Keratinocyte (primary cell): ENCODE data around the gene SLC10A6. TPM values are rescaled to one million over a fixed set of nuclear protein-coding genes. Genes with fewer than 3 reads are reported as not detected.

Source experiments
- DNase-seq: peaks from one replicate; pipeline ENCODE4 v3.0.0-alpha.2; 2011; ENCODE audit warnings: low read depth, missing footprints, low spot score
- FAIRE-seq: peaks from 2 replicates; lab custom pipeline; 2011; peaks lifted over from hg19 to GRCh38; lab: Jason Lieb, UNC
- H2AFZ ChIP-seq: 2 replicates; pipeline ENCODE4 v1.6.0; 2012; ENCODE audit warnings: low read length, control low read depth, inconsistent platforms; ENCODE audit not compliant: control insufficient read depth
- H3K27ac ChIP-seq: 2 replicates; pipeline ENCODE4 v1.5.1; 2011; ENCODE audit warnings: low read length; ENCODE audit not compliant: control insufficient read depth, insufficient read depth
- H3K27me3 ChIP-seq: 3 replicates; pipeline ENCODE4 v1.6.0; 2011; ENCODE audit warnings: low read length; ENCODE audit not compliant: control insufficient read depth, insufficient read depth; ENCODE audit errors: extremely low read depth
- H3K36me3 ChIP-seq, 2 experiments: 2 replicates in 1 of 2; 3 replicates in 1 of 2; pipeline ENCODE4 v1.5.1; 2011; ENCODE audit warnings: low read length in 2 of 2, mild to moderate bottlenecking in 1 of 2; ENCODE audit not compliant: control insufficient read depth in 2 of 2, insufficient read depth in 2 of 2; ENCODE audit errors: extremely low read depth in 1 of 2
- H3K4me1 ChIP-seq: 3 replicates; pipeline ENCODE4 v1.5.1; 2011; ENCODE audit warnings: low read length; ENCODE audit not compliant: control insufficient read depth, insufficient read depth; ENCODE audit errors: extremely low read depth
- H3K4me2 ChIP-seq: 3 replicates; pipeline ENCODE4 v1.6.0; 2011; ENCODE audit warnings: low read depth, low read length; ENCODE audit not compliant: control insufficient read depth, insufficient read depth; ENCODE audit errors: extremely low read depth
- H3K4me3 ChIP-seq, 3 experiments: fragments of 200-600 bp in 1 of 3; sonication (generic) in 1 of 3; 2 replicates in 2 of 3; 3 replicates in 1 of 3; pipeline ENCODE4 v1.5.1; 2011 to 2016; ENCODE audit warnings: low read length in 3 of 3, mild to moderate bottlenecking in 3 of 3, control low read depth in 2 of 3, inconsistent platforms in 1 of 3, low read depth in 1 of 3, mixed read lengths in 1 of 3, mixed run types in 1 of 3, moderate library complexity in 1 of 3; ENCODE audit not compliant: control insufficient read depth in 2 of 3, insufficient read depth in 2 of 3; ENCODE audit errors: extremely low read depth in 1 of 3
- H3K79me2 ChIP-seq: 2 replicates; pipeline ENCODE4 v1.6.0; 2012; ENCODE audit warnings: low read length; ENCODE audit not compliant: control insufficient read depth, insufficient read depth
- H3K9ac ChIP-seq: 3 replicates; pipeline ENCODE4 v1.6.0; 2011; ENCODE audit warnings: low read length; ENCODE audit not compliant: control insufficient read depth, insufficient read depth; ENCODE audit errors: extremely low read depth
- H3K9me1 ChIP-seq: 3 replicates; pipeline ENCODE4 v1.6.0; 2011; ENCODE audit warnings: low read length; ENCODE audit not compliant: control insufficient read depth, insufficient read depth; ENCODE audit errors: extremely low read depth
- H3K9me3 ChIP-seq: 2 replicates; pipeline ENCODE4 v1.5.1; 2012; ENCODE audit warnings: low read depth, low read length; ENCODE audit not compliant: control insufficient read depth
- H4K20me1 ChIP-seq: 3 replicates; pipeline ENCODE4 v1.6.0; 2011; ENCODE audit warnings: low read length; ENCODE audit not compliant: control insufficient read depth, insufficient read depth; ENCODE audit errors: extremely low read depth
- EZH2 ChIP-seq: IDR thresholded peaks from one replicate; pipeline ENCODE4 v1.6.1; 2012; ENCODE audit warnings: inconsistent platforms, mild to moderate bottlenecking, low read length, moderate library complexity
- dilution Hi-C: fragments of 300-500 bp; cut with MboI; formaldehyde crosslinking; loops from one replicate; pipeline ENCODE4 v1.7.0; 2020; ENCODE audit warnings: low sequenced_read_pairs; ENCODE audit not compliant: extremely low pct_ligation_motif_present
- polyA plus RNA-seq, 5 experiments: library from polyadenylated mRNA; depleted of rRNA in 3 of 5; stranded (reverse) in 3 of 5; stranded (forward) in 1 of 5; unstranded in 1 of 5; fragments of >200 nt; gene quantifications; 1 replicate in 1 of 5; 2 replicates in 3 of 5; 3 replicates in 1 of 5; pipeline versions ENCODE4 v1.2.1 to v1.2.3, GENCODE V29; 2011 to 2012; ENCODE audit warnings: missing spikeins in 2 of 5, low read depth in 1 of 5, low replicate concordance in 1 of 5
- TF ChIP-seq, protein P1 (sequence below), 3 experiments: IDR thresholded peaks in 1 of 3; conservative IDR thresholded peaks in 1 of 3; optimal IDR thresholded peaks in 1 of 3; 2 replicates in 2 of 3; 3 replicates in 1 of 3; pipeline versions ENCODE3 to v1.5.1; 2011; ENCODE audit warnings: low read length in 3 of 3, mild to moderate bottlenecking in 3 of 3, moderate library complexity in 2 of 3, control low read depth in 1 of 3, inconsistent platforms in 1 of 3; ENCODE audit not compliant: insufficient read depth in 2 of 3; ENCODE audit errors: extremely low read depth in 1 of 3

The SLC10A6 gene
- polyA plus RNA-seq, 1 donor (not counting 4 experiments of a cell fraction or from before 2014, with no cell fraction given) = 27.7 TPM

- no peak for TF ChIP-seq EZH2
- TF ChIP-seq, protein P1, sequence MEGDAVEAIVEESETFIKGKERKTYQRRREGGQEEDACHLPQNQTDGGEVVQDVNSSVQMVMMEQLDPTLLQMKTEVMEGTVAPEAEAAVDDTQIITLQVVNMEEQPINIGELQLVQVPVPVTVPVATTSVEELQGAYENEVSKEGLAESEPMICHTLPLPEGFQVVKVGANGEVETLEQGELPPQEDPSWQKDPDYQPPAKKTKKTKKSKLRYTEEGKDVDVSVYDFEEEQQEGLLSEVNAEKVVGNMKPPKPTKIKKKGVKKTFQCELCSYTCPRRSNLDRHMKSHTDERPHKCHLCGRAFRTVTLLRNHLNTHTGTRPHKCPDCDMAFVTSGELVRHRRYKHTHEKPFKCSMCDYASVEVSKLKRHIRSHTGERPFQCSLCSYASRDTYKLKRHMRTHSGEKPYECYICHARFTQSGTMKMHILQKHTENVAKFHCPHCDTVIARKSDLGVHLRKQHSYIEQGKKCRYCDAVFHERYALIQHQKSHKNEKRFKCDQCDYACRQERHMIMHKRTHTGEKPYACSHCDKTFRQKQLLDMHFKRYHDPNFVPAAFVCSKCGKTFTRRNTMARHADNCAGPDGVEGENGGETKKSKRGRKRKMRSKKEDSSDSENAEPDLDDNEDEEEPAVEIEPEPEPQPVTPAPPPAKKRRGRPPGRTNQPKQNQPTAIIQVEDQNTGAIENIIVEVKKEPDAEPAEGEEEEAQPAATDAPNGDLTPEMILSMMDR (optimal IDR thresholded peaks at IDR 0.05 in 1 of 3, IDR thresholded peaks at IDR 0.05 in 1 of 3, conservative IDR thresholded peaks at IDR 0.05 in 1 of 3; ENCODE audit: extremely low read depth in 1 of 3, insufficient read depth in 2 of 3, low read length in 3 of 3) = no peak
- Histone ChIP-seq H3K4me3 (no peak overlapping the region), H3K4me2 (no peak overlapping the region), H3K36me3 (peaks cover 7 to 13% of the 10 kb centered on the region in 2 experiments), H3K4me1 (no peaks in the 10 kb centered on the region), H3K9me3 (no peaks in the 10 kb centered on the region), H3K27ac (no peak overlapping the region), H3K27me3 (no peaks in the 10 kb centered on the region), H3K9me1 (no peaks in the 10 kb centered on the region), H3K9ac (no peak overlapping the region), H3K79me2 (no peaks in the 10 kb centered on the region), H2AFZ (no peak overlapping the region), H4K20me1 (no peaks in the 10 kb centered on the region)
- FAIRE-seq (no peak), DNase-seq (no peak)
- dilution Hi-C loops = no loop called here
Measured at GRCh38 chr4:86788826-86789225, 60.4 kb downstream of the SLC10A6 start.

DNA sequence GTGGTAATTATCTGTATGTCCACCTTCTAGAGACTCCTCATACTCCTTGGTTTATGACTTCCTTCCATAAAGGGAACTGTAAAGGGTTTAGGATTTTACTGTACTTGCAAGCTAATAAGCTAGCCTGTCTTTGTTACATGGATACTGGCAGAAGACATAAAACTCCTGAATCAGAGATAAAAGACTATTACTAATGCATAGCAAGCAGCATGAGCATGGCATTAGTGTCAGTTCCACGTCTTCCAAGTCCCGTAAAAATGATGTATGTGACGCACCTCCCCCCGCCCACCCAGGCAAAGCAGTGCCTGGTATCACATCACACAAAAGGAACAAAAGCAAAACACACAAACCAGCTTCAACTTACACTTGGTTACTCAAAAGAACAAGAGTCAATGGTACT lies 71.0 kb downstream of the SLC10A6 start:
- Histone ChIP-seq H3K9ac (no peak overlapping the region), H2AFZ (no peak overlapping the region), H3K27ac (no peak overlapping the region), H4K20me1 (no peaks in the 10 kb centered on the region), H3K4me2 (no peak overlapping the region), H3K9me1 (no peaks in the 10 kb centered on the region), H3K79me2 (no peaks in the 10 kb centered on the region), H3K36me3 (peaks cover 4 to 21% of the 10 kb centered on the region in 2 experiments), H3K4me1 (no peaks in the 10 kb centered on the region), H3K9me3 (no peaks in the 10 kb centered on the region), H3K4me3 (no peak overlapping the region), H3K27me3 (no peaks in the 10 kb centered on the region)
- no peak for DNase-seq
- no peak for TF ChIP-seq EZH2
- TF ChIP-seq, protein P1 (optimal IDR thresholded peaks at IDR 0.05 in 1 of 3, IDR thresholded peaks at IDR 0.05 in 1 of 3, conservative IDR thresholded peaks at IDR 0.05 in 1 of 3; ENCODE audit: extremely low read depth in 1 of 3, insufficient read depth in 2 of 3, low read length in 3 of 3) = no peak
- no peak for FAIRE-seq
- dilution Hi-C loops = no loop called here
